HL-60/S4 (cell line): Measurements from ENCODE around the gene FBXO10.
"Not testable (repeated sequence)": the region's sequence is repeated elsewhere in the genome, so short reads cannot be mapped to it uniquely, and the experiment has no call there.

Experiments used
- in situ Hi-C: fragments of 300-500 bp; cut with MboI; formaldehyde crosslinking; loops from 2 replicates; pipeline ENCODE4 v1.14.3; 2022; ENCODE audit warnings: low sequenced_read_pairs

The FBXO10 gene

GRCh38 chr9:37486616-37487548, 89.3 kb downstream of the FBXO10 start:
- in situ Hi-C loops = loop anchor here (25.0 kb wide), 2 partner anchors 375 to 875 kb away; no protein-coding TSS in a partner anchor

DNA sequence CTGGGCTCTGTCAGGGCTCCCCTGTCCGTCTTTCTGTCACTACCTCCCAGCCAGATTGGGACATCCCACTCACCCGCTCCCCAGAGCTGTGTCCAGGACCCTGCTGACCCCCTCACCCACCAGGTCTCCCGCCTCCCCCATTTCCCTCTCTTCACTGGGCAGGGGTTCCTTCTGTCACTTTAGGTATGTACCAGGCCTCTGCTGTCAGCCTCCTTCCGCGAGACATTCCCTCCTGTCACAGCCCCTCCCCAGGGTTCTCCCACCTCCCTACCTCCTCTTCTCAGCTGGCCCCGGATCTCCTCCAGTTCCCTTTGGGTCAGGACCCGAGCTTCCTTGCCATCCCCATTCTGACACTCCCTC, 89.9 kb downstream of the FBXO10 start:
- in situ Hi-C loops = loop anchor here (25.0 kb wide), 2 partner anchors 376 to 876 kb away; no protein-coding TSS in a partner anchor

DNA sequence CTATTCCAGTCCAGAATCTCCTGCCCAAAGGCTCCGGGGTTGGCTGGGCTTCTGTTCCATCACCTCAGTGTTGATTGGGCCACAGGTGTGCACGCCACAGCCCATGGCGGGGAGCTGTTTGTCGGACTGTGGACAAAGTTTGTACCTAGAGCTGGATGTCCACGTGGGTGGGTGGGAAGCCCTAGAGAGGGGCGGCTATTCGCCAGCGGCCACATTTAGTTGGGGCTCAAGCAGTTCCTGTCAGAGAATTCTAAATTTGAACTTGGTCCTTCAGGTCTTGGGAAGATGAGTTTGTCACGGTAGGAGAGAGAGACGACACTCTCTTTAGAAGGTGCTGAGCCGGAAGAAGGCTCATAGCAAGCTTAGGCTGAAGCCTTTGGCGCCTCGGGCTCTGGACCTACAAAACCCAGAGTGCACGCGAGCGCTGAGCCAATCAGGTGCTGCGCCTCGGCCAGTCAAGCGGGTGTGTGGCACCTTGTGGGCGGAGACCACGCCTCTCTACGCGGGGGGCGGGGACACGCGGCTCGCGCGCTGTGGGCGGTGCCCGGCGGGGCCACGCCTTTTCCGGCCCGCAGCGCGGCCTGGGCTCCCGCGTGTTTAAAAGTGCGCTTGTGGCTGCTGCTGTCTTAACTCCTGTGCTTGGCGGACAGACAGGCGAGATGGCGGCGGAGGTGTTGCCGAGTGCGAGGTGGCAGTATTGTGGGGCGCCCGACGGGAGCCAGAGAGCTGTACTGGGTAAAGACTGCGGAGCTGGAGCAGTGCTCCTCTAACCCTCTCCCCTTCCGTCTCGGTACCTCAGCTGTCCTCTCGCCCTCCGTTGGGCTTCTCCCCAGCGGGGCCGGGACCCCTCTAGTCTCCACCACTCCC, 90.6 kb downstream of the FBXO10 start, which contains the start of gene POLR1E:
Gene POLR1E, plus strand, starts transcription at position 560 of the 867 bp plus-strand sequence. Its CDS starts 100 bp downstream, at position 660.
- in situ Hi-C loops = loop anchor here (25.0 kb wide), 2 partner anchors 377 to 877 kb away; no protein-coding TSS in a partner anchor

DNA sequence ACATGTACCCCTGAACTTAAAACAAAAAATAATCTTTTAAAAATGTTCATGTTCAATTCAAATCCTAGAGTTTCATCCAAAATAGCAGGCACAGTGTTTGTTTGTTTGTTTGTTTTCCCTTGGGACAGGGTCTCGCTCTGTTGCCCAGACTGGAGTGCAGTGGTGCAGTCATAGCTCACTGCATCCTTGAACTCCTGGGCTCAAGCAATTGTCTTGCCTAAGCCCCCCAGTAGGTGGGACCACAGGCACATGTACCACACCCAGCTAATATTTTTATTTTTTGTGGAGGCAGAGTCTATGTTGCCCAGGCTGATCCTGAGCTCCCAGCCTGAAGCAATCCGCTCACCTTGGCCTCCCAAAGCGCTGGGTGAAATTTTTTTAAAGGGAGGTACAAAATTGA, 95.4 kb downstream of the FBXO10 start:
- in situ Hi-C loops = loop anchor here (25.0 kb wide), 2 partner anchors 382 to 882 kb away; no protein-coding TSS in a partner anchor

GRCh38 chr9:37477987-37478619, 98.1 kb downstream of the FBXO10 start:
- in situ Hi-C loops = loop anchor here (25.0 kb wide), 2 partner anchors 384 to 884 kb away; no protein-coding TSS in a partner anchor

DNA sequence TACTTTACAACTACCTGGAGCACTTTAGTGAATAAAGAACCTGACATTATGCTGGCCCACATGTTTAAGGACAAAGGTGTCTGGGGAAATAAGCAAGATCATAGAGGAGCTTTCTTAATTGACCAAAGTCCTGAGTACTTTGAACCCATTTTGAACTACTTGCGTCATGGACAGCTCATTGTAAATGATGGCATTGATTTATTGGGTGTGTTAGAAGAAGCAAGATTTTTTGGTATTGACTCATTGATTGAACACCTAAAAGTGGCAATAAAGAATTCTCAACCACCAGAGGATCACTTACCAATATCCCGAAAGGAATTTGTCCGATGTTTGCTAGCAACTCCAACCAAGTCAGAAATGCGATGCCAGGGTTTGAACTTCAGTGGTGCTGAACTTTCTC, 98.7 kb downstream of the FBXO10 start:
- in situ Hi-C loops = loop anchor here (25.0 kb wide), 2 partner anchors 385 to 885 kb away; no protein-coding TSS in a partner anchor

DNA sequence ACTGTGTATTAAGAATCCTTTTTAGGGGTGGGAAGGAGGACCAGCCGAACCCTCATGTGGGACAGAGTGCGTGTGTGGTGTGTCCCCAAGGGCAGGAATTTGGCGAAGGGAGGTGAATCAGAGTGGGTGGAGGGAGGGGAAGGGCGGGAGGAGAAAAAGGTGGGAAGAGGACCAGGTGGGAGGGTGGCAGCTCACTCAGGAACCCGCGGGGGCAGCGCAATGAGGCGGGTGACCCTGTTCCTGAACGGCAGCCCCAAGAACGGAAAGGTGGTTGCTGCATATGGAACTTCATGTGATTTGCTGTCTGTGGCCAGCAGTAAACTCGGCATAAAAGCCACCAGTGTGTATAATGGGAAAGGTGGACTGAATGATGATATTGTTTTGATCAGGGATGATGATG, 99.2 kb downstream of the FBXO10 start:
- in situ Hi-C loops = loop anchor here (25.0 kb wide), 2 partner anchors 385 to 885 kb away; no protein-coding TSS in a partner anchor

DNA sequence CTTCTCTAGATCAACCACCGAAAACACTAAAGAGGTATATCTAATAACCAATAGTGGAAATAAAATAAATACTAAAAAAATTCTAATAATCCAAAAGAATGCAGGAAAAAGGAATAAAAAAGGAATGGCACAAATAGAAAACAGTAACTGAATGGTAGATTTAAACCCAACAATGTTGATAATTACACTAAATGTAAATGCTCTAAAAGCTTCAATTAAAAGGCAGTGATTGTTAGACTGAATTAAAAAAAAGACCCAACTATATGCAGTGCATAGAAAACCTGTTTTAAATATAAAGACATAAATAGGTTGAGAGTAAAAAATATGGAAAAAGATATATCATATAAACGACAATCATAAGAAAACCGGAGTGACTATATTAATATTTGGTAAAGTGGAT, 101.7 kb downstream of the FBXO10 start:
- in situ Hi-C loops = no loop called here

GRCh38 chr9:37473982-37474381, 102.2 kb downstream of the FBXO10 start:
- in situ Hi-C loops = not testable (repeated sequence)

DNA sequence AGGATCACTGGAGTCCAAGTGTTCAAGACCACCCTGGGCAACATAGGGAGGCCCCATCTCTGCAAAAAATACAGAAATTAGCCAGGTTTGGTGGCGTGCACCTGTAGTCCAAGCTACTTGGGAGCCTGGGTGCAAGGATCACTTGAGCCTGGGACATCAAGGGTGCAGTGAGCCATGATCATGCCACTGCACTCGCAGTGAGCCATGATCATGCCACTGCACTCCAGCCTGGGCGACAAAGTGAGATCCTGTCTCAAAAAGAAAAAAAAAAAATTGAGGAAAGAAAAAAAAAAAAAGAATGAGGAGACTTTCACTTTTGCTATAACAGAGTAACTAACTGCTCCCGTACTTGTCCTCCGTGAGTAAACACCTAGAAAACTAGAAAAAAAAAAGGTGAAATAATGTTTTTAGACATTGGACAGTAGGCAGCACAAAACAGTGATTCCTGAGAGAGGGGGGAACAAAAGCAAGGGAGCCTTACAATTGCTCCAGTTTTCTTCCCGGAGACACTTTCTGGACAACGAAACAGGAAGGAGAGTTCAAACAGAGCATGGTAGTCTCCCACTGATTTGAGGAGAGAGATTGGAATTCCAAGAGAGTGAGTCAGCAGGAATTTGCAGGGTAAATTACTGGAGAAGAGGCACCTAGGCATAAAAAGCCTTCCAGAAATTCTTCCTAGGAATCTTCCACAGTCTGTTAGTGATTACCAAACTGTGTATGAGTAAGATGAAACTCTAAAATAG, 104.1 kb downstream of the FBXO10 start:
- in situ Hi-C loops = no loop called here

- in situ Hi-C loops = no loop called here
These were observed 107.6 kb downstream of the FBXO10 start for GRCh38 chr9:37468620-37469019.

GRCh38 chr9:37467530-37467929, 108.7 kb downstream of the FBXO10 start:
- in situ Hi-C loops = not testable (repeated sequence)

- in situ Hi-C loops = no loop called here
These were observed 110.0 kb downstream of the FBXO10 start for GRCh38 chr9:37466037-37466709.

DNA sequence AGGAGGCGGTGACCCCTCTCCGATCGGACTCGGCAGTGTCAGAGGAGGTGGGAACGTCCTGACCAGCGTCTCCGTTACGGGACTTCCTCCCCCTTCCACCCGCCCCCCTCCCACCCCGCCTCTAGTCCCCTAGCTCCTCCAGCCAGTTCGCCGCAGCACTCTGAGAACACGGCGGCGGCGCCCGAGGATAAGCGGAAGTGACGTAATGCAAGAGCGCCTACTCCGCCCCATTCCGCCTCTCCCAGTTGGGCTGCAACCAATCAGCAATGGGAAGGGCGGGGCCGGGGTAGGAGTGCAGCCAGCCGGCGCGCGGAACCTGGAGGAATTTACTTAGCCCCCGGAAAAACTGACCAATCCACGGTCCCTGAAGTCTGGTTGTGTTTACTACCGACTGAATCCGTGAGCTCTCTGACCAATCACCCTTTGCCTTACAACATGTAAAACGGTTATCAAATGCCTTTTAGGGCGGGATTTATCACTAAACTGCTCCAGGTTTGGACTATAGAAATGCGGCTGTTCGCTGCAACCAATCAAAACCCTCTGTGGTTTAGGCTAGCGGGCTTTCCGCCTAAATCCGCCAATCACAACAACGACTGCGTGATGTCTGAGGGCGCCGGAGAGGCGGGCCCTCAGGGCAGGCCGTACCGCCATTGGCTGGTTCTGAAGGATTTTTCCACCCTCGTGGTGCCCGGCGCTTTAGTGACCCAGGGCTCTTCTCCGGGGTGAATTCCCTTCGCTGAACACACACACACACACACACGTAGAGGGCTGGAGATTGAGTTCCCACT, 110.7 kb downstream of the FBXO10 start, which contains the start of gene ZBTB5:
Gene ZBTB5, minus strand, starts transcription at position 202 of the 788 bp plus-strand sequence. CDS start 22,899 bp downstream, outside the sequence.
- in situ Hi-C loops = no loop called here

DNA sequence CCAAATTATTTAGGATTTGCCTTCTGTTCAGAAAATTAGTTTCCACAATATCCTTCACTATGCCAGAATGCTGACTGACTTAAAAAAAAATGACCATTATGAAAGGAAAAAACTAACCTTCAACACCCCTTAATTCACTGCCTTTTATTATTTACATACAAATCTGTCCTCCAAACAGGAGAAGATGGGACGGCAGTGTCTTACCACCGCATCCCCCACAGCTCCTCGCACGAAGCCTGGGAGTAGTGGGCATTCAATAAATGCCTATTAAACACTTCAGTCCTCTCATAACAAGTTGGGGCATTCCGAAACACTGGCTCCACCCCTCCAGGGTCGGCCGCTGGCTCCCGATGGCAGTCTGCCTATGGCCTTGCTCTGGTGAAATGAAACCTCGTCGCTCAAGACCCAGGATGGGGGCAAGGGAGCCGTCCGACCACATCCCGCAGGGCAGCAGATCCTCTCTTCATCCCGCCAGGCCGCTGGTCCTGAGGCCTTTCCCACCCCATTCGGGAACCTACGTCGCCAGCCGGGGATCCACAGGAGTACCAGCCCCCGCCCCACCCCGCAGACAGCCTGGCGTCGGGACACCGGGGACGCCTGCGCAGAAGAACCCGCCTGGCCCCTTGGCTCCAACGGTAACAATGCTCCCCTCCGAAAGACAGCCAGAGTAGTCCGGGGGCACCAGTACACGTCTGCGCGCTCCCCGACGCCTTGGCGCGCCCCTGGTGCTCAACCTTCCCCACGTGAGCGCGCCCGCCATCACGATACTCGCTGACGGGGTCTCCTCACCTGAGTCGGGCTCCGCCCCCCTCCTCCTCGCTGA, 111.5 kb downstream of the FBXO10 start:
- in situ Hi-C loops = no loop called here

DNA sequence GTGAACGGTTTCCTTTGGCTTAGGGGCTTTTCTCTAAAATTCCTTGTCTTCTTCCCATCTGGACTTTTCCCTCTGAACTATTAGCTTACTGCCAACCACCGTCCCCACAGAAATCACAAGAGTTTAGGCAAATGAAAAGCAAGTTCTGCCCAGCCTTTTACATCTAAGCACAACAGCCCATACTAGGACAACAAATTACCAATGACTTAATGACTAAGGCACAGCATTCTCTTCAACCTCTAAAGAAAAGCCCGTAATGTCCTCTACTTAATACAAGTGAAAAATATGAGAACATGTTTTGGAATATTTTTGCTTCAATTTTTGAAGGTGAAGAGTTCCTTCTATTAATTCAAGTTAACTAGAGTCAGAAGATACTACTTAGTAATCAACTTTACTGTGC, 112.2 kb downstream of the FBXO10 start:
- in situ Hi-C loops = no loop called here
